ENCODE data around the gene AURKA. TPM values are rescaled to one million over a fixed set of nuclear protein-coding genes. Genes with fewer than 3 reads are reported as not detected.
"Not testable (repeated sequence)": the region's sequence is repeated elsewhere in the genome, so short reads cannot be mapped to it uniquely, and the experiment has no call there.

The AURKA gene
- total and polyA plus RNA-seq, 12 donors: 1.1 to 56.6 (median 3.1) TPM

DNA sequence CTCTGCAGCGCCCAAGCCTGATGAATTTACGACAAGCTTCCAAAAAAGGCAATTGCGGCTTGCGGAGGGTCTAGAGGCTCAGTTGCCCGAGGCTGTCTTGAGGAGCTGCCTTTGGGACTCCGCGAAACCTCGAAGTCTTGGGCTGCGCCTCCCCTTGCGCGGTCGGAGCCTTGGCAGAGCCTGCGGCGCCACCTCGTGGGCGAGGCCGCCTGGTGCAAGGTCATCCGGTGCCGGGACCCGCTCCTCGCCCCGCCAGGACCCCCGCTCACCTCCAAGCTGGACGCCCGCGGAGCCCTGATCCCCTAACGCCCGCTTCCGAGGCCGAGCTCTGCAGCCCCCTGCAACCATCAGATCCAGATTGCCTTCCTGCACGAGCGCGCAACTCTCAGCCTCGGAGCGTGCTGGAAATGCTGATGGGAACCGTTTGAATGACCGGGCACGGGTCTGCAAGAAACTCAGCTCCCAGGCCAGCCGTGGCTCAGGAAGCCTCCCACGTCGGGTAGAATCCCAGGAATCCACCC, 48.1 kb downstream of the AURKA start:
- intact Hi-C loops (cut with DNase I): loop anchor here in 1 of 2 donors (2.0 kb wide), 1 partner anchor 95 kb away; the partner anchor contains the start of gene MC3R

DNA sequence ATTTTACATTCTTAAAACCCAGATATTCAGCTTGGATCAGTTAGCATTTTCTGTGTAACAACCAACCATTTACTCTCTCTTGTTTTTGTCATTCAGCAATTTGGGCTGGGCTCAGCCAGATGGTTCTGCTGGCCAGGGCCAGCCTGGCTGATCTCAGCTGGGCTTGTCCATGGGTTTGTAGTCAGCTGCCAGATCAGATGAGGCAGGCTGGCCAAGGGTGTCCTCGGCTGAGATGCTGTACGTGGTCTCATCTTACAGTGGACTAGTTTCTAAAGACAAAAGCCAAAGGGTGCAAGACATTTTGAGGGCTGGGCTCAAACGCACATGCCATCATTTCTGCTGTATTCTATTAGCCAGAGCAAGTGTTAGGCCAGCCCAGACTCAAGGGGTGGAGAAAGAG, 49.2 kb downstream of the AURKA start:
- no peak overlapping the region for H3K4me3 ChIP-seq
- no peaks in the 10 kb centered on the region for H3K9me3 ChIP-seq (replicated peaks in 1 of 3)
- no peak overlapping the region for H3K27ac ChIP-seq
- peaks cover 0 to 7% of the 10 kb centered on the region in 2 donors for H3K4me1 ChIP-seq (replicated peaks in 1 of 2)
- WGBS, 4 donors: 86 to 91% (median 88%) methylated on average over 3 of the region's 3 CpGs
- H3K36me3 ChIP-seq (replicated peaks in 1 of 2): no peaks in the 10 kb centered on the region
- no peaks in the 10 kb centered on the region for H3K27me3 ChIP-seq
- intact Hi-C loops (cut with DNase I): no loop called here
- no peak for DNase-seq
- TF ChIP-seq POLR2A (IDR thresholded peaks at IDR 0.05): no peak
- TF ChIP-seq, protein P1, sequence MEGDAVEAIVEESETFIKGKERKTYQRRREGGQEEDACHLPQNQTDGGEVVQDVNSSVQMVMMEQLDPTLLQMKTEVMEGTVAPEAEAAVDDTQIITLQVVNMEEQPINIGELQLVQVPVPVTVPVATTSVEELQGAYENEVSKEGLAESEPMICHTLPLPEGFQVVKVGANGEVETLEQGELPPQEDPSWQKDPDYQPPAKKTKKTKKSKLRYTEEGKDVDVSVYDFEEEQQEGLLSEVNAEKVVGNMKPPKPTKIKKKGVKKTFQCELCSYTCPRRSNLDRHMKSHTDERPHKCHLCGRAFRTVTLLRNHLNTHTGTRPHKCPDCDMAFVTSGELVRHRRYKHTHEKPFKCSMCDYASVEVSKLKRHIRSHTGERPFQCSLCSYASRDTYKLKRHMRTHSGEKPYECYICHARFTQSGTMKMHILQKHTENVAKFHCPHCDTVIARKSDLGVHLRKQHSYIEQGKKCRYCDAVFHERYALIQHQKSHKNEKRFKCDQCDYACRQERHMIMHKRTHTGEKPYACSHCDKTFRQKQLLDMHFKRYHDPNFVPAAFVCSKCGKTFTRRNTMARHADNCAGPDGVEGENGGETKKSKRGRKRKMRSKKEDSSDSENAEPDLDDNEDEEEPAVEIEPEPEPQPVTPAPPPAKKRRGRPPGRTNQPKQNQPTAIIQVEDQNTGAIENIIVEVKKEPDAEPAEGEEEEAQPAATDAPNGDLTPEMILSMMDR (IDR thresholded peaks at IDR 0.05): no peak

More for the DNA sequence above, 48.1 kb downstream of the AURKA start:
- Histone ChIP-seq H3K27ac (no peak overlapping the region), H3K4me3 (peak overlapping the region in 1 of 4 donors; percentile 21), H3K36me3 (replicated peaks in 1 of 2) (no peaks in the 10 kb centered on the region), H3K27me3 (no peaks in the 10 kb centered on the region), H3K9me3 (replicated peaks in 1 of 3) (no peaks in the 10 kb centered on the region), H3K4me1 (replicated peaks in 1 of 2) (peaks cover 0 to 14% of the 10 kb centered on the region in 2 donors)
- DNase-seq: peak in 6 of 7 donors; percentile 44 to 68 (median 64)
- TF ChIP-seq, protein P1 (IDR thresholded peaks at IDR 0.05): peak; percentile 60 to 84 (median 78)
- no peak for TF ChIP-seq POLR2A (IDR thresholded peaks at IDR 0.05)
- 1 to 3% (median 2%) methylated on average over 26 to 41 of the region's 41 CpGs for WGBS, 4 donors

DNA sequence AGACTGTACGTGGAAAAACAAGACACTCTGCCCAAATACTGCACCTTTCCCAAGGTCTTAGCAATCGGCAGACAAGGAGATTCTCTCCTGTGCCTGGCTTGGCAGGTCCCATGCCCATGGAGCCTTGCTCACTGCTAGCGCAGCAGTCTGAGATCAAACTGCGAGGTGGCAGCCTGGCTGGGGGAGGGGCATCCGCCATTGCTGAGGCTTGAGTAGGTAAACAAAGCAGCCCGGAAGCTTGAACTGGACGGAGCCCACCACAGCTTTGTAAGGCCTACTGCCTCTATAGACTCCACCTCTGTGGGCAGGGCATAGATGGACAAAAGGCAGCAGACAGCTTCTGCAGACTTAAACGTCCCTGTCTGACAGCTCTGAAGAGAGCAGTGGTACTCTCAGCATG, 55.3 kb downstream of the AURKA start:
- intact Hi-C loops (cut with DNase I); H3K27ac ChIP-seq; H3K27me3 ChIP-seq; H3K4me3 ChIP-seq; H3K9me3 ChIP-seq (replicated peaks in 1 of 3); H3K4me1 ChIP-seq (replicated peaks in 1 of 2); H3K36me3 ChIP-seq (replicated peaks in 1 of 2); DNase-seq: not testable (repeated sequence)
- WGBS, 4 donors: 56 to 71% (median 64%) methylated on average over 5 to 8 of the region's 8 CpGs

DNA sequence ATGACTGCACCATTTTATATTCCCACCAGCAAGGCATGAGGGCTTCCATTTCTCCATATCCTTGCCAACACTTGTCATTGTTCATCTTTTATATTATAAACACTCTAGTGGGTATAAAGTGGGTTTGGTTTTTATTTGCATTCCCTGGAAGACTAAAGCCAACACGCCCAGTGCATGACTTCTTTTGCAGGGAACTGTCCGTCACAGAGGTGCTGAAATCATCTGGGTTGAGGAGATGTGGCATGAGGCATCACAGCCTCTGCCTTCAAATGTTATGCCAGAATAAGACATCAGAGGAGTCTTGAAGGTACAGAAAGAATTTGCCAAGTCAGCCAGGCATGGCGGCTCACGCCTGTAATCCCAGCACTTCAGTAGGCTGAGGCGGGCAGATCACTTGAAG, 63.2 kb downstream of the AURKA start:
- no peak overlapping the region for H3K4me3 ChIP-seq
- TF ChIP-seq, protein P1 (IDR thresholded peaks at IDR 0.05): no peak
- TF ChIP-seq POLR2A (IDR thresholded peaks at IDR 0.05): no peak
- WGBS, 4 donors: 30 to 37% (median 33%) methylated on average over 5 of the region's 5 CpGs
- no peaks in the 10 kb centered on the region for H3K36me3 ChIP-seq (replicated peaks in 1 of 2)
- H3K4me1 ChIP-seq (replicated peaks in 1 of 2): no peaks in the 10 kb centered on the region
- peaks cover 4% of the 10 kb centered on the region for H3K27me3 ChIP-seq
- no peaks in the 10 kb centered on the region for H3K9me3 ChIP-seq (replicated peaks in 1 of 3)
- DNase-seq: peak in 6 of 7 donors; percentile 16 to 44 (median 29)
- intact Hi-C loops (cut with DNase I): no loop called here
- H3K27ac ChIP-seq: no peak overlapping the region

DNA sequence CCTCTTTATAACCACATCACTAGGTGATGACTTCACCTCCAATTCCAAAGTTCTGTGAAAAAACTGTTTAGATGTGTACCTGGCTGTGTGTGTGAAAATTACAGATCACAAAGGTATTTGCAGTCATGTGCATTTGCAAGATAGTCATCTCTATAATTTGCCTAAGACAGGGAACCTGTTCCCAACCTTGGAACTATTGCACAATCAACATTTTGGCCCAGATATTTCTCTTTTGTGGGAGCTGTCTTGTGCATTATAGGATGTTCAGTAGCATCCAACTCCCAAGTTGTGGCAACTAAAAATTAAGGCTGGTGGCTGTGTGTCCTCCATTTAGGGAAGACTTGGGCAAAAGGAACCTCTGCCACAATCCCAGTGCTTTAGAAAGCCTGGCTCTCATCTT, 67.2 kb downstream of the AURKA start:
- no peak overlapping the region for H3K4me3 ChIP-seq

More for the DNA sequence above, 67.2 kb downstream of the AURKA start:
- no peaks in the 10 kb centered on the region for H3K4me1 ChIP-seq (replicated peaks in 1 of 2)
- TF ChIP-seq, protein P1 (IDR thresholded peaks at IDR 0.05): no peak
- no peak for TF ChIP-seq POLR2A (IDR thresholded peaks at IDR 0.05)
- intact Hi-C loops (cut with DNase I): no loop called here
- H3K36me3 ChIP-seq (replicated peaks in 1 of 2): no peaks in the 10 kb centered on the region
- DNase-seq: no peak
- no peak overlapping the region for H3K27ac ChIP-seq
- no peaks in the 10 kb centered on the region for H3K9me3 ChIP-seq (replicated peaks in 1 of 3)
- H3K27me3 ChIP-seq: no peaks in the 10 kb centered on the region

Data from adrenal gland (tissue), 12 donors.